Measurements from ENCODE around the gene KIF6. TPM values are rescaled to one million over a fixed set of nuclear protein-coding genes. Genes with fewer than 3 reads are reported as not detected.

KIF6 gene
- polyA plus RNA-seq, 3 donors = not detected

GRCh38 chr6:39599341-39599740 lies 125.9 kb downstream of the KIF6 start:
- H3K27me3 Mint-ChIP-seq (ENCODE audit: low read depth in 3 of 3) = peaks cover 1 to 5% (median 2%) of the 10 kb centered on the region in 3 donors
- Histone ChIP-seq H3K9me3 (replicated peaks in 1 of 2; ENCODE audit: control insufficient read depth in 1 of 2, insufficient read depth in 1 of 2, low read length in 2 of 2) (no peaks in the 10 kb centered on the region), H3K36me3 (replicated peaks in 1 of 2; ENCODE audit: control insufficient read depth in 1 of 2, insufficient read depth in 2 of 2, low read length in 2 of 2) (no peaks in the 10 kb centered on the region), H3K4me2 (replicated peaks; ENCODE audit: extremely low read depth, low read length, poor library complexity, severe bottlenecking) (no peak overlapping the region), H3K4me1 (ENCODE audit: control insufficient read depth in 1 of 2, insufficient read depth in 2 of 2, low read length in 2 of 2) (no peaks in the 10 kb centered on the region), H3K27ac (ENCODE audit: low read depth in 1 of 2, low read length in 2 of 2) (no peak overlapping the region), H3K4me3 (replicated peaks in 1 of 3; ENCODE audit: low read depth in 2 of 3, low read length in 3 of 3) (no peak overlapping the region), H3K79me2 (ENCODE audit: insufficient read depth, low read length) (no peaks in the 10 kb centered on the region), H4K20me1 (ENCODE audit: insufficient read depth, low read length) (no peaks in the 10 kb centered on the region), H2AFZ (ENCODE audit: insufficient read depth, low read depth, low read length, poor library complexity, severe bottlenecking) (no peak overlapping the region), H3K27me3 (ENCODE audit: control insufficient read depth in 2 of 2, insufficient read depth in 2 of 2, low read length in 2 of 2) (peaks cover 4 to 6% of the 10 kb centered on the region in 2 donors), H3K9ac (ENCODE audit: insufficient read depth, low read length, poor library complexity, severe bottlenecking) (no peak overlapping the region)
- H3K27ac Mint-ChIP-seq = no peak overlapping the region
- no peaks in the 10 kb centered on the region for H3K4me1 Mint-ChIP-seq
- H3K36me3 Mint-ChIP-seq = no peaks in the 10 kb centered on the region
- no CpG with 5 or more reads among the region's 2 CpGs for WGBS (ENCODE audit: insufficient coverage)
- no peak for DNase-seq
- peaks cover 0 to 2% (median 0%) of the 10 kb centered on the region in 7 donors for H3K9me3 Mint-ChIP-seq
- no peak for TF ChIP-seq CTCF (IDR thresholded peaks at IDR 0.05)
- intact Hi-C loops (cut with micrococcal nuclease) = no loop called here
- H3K4me3 Mint-ChIP-seq = no peak overlapping the region

GRCh38 chr6:39594285-39594684 lies 130.9 kb downstream of the KIF6 start:
- H3K27me3 Mint-ChIP-seq (ENCODE audit: low read depth in 3 of 3) = peaks cover 0 to 2% (median 1%) of the 10 kb centered on the region in 3 donors
- Histone ChIP-seq H3K36me3 (replicated peaks in 1 of 2; ENCODE audit: control insufficient read depth in 1 of 2, insufficient read depth in 2 of 2, low read length in 2 of 2) (no peaks in the 10 kb centered on the region), H3K9ac (ENCODE audit: insufficient read depth, low read length, poor library complexity, severe bottlenecking) (no peak overlapping the region), H3K4me1 (ENCODE audit: control insufficient read depth in 1 of 2, insufficient read depth in 2 of 2, low read length in 2 of 2) (no peaks in the 10 kb centered on the region), H2AFZ (ENCODE audit: insufficient read depth, low read depth, low read length, poor library complexity, severe bottlenecking) (no peak overlapping the region), H3K79me2 (ENCODE audit: insufficient read depth, low read length) (no peaks in the 10 kb centered on the region), H4K20me1 (ENCODE audit: insufficient read depth, low read length) (no peaks in the 10 kb centered on the region), H3K27ac (ENCODE audit: low read depth in 1 of 2, low read length in 2 of 2) (no peak overlapping the region), H3K4me2 (replicated peaks; ENCODE audit: extremely low read depth, low read length, poor library complexity, severe bottlenecking) (no peak overlapping the region), H3K9me3 (replicated peaks in 1 of 2; ENCODE audit: control insufficient read depth in 1 of 2, insufficient read depth in 1 of 2, low read length in 2 of 2) (no peaks in the 10 kb centered on the region), H3K4me3 (replicated peaks in 1 of 3; ENCODE audit: low read depth in 2 of 3, low read length in 3 of 3) (no peak overlapping the region), H3K27me3 (ENCODE audit: control insufficient read depth in 2 of 2, insufficient read depth in 2 of 2, low read length in 2 of 2) (no peaks in the 10 kb centered on the region)
- intact Hi-C loops (cut with micrococcal nuclease) = no loop called here
- DNase-seq = no peak
- WGBS (ENCODE audit: insufficient coverage) = 94% methylated on average over 2 of the region's 2 CpGs
- H3K36me3 Mint-ChIP-seq = no peaks in the 10 kb centered on the region
- no peak overlapping the region for H3K27ac Mint-ChIP-seq
- H3K9me3 Mint-ChIP-seq = peaks cover 0 to 2% (median 2%) of the 10 kb centered on the region in 7 donors
- TF ChIP-seq CTCF (IDR thresholded peaks at IDR 0.05) = no peak
- H3K4me1 Mint-ChIP-seq = no peaks in the 10 kb centered on the region
- H3K4me3 Mint-ChIP-seq = no peak overlapping the region

Data from CD14-positive monocyte (primary cell).